Activated naive CD4-positive, alpha-beta T cell (primary cell): Measurements from ENCODE around the gene ITPRID2.
"Not testable (repeated sequence)": the region's sequence is repeated elsewhere in the genome, so short reads cannot be mapped to it uniquely, and the experiment has no call there.

Source experiments
- DNase-seq, 4 experiments: peaks; one replicate each; lab custom pipeline; 2025; lab: John Stamatoyannopoulos, UW

Gene ITPRID2

GRCh38 chr2:181961167-181961566 is 69.6 kb downstream of the ITPRID2 start:
- not testable (repeated sequence) for DNase-seq

DNA sequence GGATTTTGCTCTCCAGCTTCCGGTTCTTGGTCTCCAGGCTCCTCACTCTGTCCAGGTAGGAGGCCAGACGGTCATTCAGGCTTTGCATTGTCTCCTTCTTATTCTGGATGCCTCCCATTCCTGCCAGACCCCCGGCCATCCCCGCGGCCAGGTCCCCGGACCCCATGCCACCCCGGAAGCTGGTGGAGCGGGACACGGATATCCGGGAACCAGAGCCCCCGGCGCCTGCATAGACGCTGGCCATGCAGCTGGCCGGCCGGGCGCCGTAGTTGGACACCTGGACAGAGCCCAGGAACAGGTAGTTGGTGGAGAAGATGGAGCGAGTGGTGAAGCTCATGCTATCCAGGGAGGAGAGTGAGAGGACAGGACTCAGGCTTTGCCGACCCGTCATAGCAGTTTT is 70.6 kb downstream of the ITPRID2 start:
- no peak for DNase-seq

DNA sequence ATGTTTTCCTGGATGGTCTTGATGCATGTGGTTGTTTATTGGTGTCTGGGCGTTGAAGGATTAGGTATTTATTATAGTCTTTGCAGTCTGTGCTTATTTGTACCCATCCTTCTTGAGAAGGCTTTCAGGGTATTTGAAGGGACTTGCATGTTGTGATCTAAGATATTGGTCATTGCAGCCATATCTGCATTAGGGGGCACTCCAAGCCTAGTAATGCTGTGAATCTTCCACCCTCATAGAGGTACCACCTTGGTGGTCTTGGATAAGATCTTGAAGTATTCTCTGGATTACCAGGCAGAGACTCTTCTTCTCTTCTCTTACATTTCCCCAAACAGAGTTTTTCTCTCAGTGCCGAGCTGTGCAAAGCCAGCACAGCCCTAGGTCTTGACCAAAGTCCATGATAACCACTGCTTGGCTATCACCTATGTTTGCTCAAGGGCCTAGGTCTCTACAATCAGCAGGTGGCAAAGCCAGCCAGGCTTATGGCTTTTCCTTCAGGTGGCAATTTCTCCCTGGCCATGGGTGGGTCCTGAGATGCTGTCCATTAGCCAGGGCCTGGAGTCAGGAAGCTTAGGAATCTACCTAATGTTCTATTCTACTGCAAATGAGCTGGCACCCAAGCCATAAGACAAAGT is 78.7 kb downstream of the ITPRID2 start:
- DNase-seq = no peak

GRCh38 chr2:181971032-181971431 is 79.5 kb downstream of the ITPRID2 start:
- DNase-seq = no peak

DNA sequence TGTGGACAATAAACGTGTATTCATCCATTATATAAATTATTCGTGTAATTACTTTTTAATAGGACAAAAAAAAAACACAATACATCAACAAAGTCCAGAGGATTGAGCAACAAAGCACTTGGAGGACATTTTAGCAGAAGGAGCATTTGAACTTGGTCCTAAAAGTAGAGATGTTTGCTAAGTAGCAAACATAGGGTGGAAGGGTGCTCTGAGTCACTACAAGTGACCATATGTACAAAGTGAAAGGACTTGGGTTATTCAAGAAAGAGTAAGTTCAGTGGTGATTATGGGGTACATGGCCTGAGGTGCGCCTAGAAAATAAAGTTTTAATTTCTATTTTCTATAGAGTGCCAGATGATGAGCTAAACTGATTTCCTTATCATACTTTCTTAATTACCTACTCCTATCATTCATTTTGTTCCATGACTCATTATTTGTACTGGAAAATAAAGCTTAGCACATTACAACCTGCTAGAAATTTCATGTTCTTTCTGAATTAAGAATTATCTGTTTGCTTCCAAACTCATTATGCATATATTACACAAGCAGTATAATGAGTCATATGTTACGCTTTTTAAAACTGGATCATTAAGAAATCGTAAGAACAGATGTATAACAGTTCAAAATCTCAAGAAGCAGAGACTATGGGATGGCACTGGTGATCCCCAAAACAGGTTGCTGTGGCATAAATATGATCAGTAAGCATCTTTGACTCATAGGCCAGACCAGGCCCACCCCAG is 81.1 kb downstream of the ITPRID2 start:
- no peak for DNase-seq

DNA sequence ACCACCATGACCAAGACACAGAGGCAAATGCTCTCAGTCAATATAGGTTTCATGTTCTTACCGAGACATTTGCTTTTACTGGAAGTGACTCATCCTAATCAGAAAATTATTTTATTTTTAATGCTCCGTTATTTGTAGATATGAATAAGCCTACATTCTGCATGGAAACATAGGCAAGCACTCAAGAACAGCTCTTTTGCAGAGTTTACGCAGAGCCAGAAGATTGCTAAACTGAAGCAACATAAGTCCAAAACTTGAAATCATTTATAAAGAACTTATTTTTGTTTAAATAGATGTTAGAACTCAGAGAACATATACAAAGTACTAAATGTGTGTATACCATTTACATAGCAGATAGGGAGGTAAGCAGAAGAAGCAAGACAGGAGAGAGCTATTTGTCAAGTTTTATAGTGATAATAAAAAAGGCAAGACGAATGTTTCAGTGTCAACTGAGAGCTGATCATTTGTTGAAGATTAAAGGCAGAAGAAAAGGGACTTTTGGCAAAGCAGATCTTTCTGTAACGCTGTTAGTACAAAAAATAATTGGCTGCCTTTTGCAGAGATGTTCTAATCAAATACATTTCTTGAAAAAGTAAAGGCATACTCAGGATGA is 81.7 kb downstream of the ITPRID2 start:
- DNase-seq = no peak

DNA sequence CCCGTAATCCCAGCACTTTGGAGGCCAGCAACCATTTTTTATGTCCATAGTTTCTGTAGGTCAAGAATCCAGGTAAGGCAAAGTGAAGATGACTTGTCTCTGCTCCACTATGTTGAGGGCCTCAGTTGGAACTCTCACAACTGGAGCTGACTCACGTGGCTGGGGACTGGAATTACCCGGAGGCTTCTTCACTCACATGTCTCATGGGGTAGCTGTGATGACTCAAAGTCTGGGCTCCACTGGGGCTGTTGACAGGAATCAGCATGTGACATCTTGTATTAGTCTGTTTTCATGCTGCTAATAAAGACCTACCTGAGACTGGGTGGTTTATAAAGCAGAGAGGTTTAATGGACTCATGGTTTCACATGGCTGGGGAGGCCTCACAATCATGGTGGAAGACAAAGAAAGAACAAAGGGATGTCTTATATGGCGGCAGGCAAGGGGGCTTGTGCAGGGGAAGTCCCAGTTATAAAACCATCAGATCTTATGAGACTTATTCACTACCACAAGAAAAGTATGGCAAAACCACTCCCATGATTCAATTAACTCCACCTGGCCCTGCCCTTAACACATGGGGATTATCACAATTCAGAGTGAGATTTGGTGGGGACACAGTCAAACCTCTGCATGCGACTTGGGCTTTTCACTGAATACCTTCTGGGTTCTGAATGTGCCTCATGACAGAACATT is 86.3 kb downstream of the ITPRID2 start:
- DNase-seq = no peak

DNA sequence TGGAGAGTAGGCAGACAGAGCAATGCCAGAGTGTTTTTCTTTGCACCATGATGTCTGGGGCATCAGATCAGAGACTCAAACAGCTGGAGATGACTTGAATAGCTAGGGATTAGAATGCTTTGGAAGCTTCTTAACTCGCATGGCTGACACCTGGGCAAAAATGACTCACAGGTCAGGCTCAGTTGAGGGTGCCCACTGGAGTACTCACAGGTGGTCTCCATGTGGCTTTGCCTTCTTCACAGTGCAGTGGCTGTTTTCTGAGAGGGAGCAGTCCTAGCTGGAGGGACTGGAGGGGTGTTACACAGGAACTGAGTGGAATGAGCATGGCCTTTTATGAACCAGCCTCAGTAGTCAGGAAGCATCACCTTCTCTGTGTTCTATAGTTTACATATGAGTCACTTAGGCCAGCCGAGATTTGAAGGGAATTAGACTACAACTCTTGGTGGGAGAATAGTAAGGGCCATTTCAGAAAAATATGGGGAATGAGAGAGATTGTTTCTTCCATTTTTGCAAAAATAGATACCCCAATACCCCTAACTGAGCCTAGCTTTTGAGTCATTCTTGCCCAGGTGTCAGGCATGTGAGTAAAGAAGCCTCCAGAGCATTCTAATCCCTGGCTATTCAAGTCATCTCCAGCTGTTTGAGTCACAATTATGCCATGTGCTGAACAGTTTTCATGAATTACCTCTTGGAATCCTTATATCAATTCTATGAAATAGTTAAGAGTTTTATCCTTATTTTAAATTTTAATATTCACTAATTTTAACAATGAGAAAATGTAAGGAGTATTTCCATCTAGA is 87.0 kb downstream of the ITPRID2 start:
- DNase-seq = no peak
